Subcutaneous adipose tissue (tissue), 4 donors: ENCODE results near the gene GNAS. TPM values are rescaled to one million over a fixed set of nuclear protein-coding genes. Genes with fewer than 3 reads are reported as not detected.

ENCODE experiments used
- CTCF ChIP-seq: fragments of 450-650 bp; IDR thresholded peaks from one replicate; pipeline ENCODE4 v1.5.1; 2016; ENCODE audit warnings: low read depth, mild to moderate bottlenecking, control low read depth, antibody characterized with exemption, moderate library complexity
- total RNA-seq, 4 donors: library from RNA; depleted of rRNA; stranded (reverse); fragments of >200 nt; gene quantifications; one replicate each; pipeline ENCODE4 v1.1.0, GENCODE V29; 2016

GNAS gene
- total RNA-seq, 4 donors from 2014 or later, result 671 to 1,187 (median 863) TPM

- no peak for TF ChIP-seq CTCF
These were observed 12.3 kb upstream of the GNAS start for GRCh38 chr20:58839991-58840747.

- TF ChIP-seq CTCF, result no peak
These were observed 11.5 kb upstream of the GNAS start for GRCh38 chr20:58840816-58841538.

- TF ChIP-seq CTCF, result no peak
These were observed 10.8 kb upstream of the GNAS start for GRCh38 chr20:58841539-58842264.

GRCh38 chr20:58842276-58842675 is 10.2 kb upstream of the GNAS start:
- no peak for TF ChIP-seq CTCF

- TF ChIP-seq CTCF, result no peak
These were observed 9.4 kb upstream of the GNAS start for GRCh38 chr20:58843128-58843556.

GRCh38 chr20:58845706-58846105 is 6.8 kb upstream of the GNAS start:
- no peak for TF ChIP-seq CTCF

GRCh38 chr20:58847463-58847862 is 5.1 kb upstream of the GNAS start:
- no peak for TF ChIP-seq CTCF
